Suprapubic skin (tissue), 4 donors: ENCODE results near the gene TDRD10. TPM values are rescaled to one million over a fixed set of nuclear protein-coding genes. Genes with fewer than 3 reads are reported as not detected.

ENCODE experiments used
- DNase-seq, 2 donors: peaks; one replicate each; pipeline ENCODE4 v3.0.0-alpha.2; 2019; ENCODE audit warnings: low spot score in 2 of 2
- H3K27ac ChIP-seq: fragments of 200-600 bp; sonication (generic); one replicate; pipeline ENCODE4 v1.5.1; 2019
- H3K27me3 ChIP-seq: fragments of 200-600 bp; sonication (generic); one replicate; pipeline ENCODE4 v1.5.1; 2019
- H3K36me3 ChIP-seq: fragments of 200-600 bp; sonication (generic); one replicate; pipeline ENCODE4 v1.5.1; 2019
- H3K4me1 ChIP-seq: fragments of 200-600 bp; sonication (generic); one replicate; pipeline ENCODE4 v1.5.1; 2019
- H3K4me3 ChIP-seq: fragments of 200-600 bp; sonication (generic); one replicate; pipeline ENCODE4 v1.5.1; 2019; ENCODE audit warnings: mild to moderate bottlenecking
- H3K9me3 ChIP-seq: fragments of 200-600 bp; sonication (generic); one replicate; pipeline ENCODE4 v1.5.1; 2019
- EP300 ChIP-seq: sonication (generic); formaldehyde crosslinking; IDR thresholded peaks from one replicate; pipeline ENCODE4 v1.6.1; 2017; ENCODE audit warnings: antibody characterized with exemption
- POLR2A ChIP-seq, 2 donors: fragments of 450-650 bp; IDR thresholded peaks; one replicate each; pipeline ENCODE4 v1.6.1; 2017; ENCODE audit warnings: antibody characterized with exemption in 2 of 2, mild to moderate bottlenecking in 2 of 2, moderate library complexity in 2 of 2
- POLR2AphosphoS5 ChIP-seq, 3 donors: sonication (generic); formaldehyde crosslinking; IDR thresholded peaks; one replicate each; pipeline ENCODE4 v1.6.1; 2017; ENCODE audit warnings: antibody characterized with exemption in 3 of 3
- WGBS: methylation state at CpG from one replicate; pipeline ENCODE4 v1.1.5; 2018; 5-methylcytosine and 5-hydroxymethylcytosine counted together
- total RNA-seq, 4 donors: library from RNA; depleted of rRNA; stranded (reverse); fragments of >200 nt; gene quantifications; one replicate each; pipeline ENCODE4 v1.1.0, GENCODE V29; 2016
- TF ChIP-seq, protein P1 (sequence below), 2 donors: fragments of 200-600 bp in 1 of 2; fragments of 450-650 bp in 1 of 2; sonication (generic) in 1 of 2; IDR thresholded peaks; one replicate each; pipeline ENCODE4 v1.5.1; 2016 to 2019; ENCODE audit warnings: antibody characterized with exemption in 2 of 2, mild to moderate bottlenecking in 1 of 2, moderate library complexity in 1 of 2

TDRD10 gene
- total RNA-seq, 4 donors from 2014 or later: 0.72 to 2.6 (median 2.0) TPM

DNA sequence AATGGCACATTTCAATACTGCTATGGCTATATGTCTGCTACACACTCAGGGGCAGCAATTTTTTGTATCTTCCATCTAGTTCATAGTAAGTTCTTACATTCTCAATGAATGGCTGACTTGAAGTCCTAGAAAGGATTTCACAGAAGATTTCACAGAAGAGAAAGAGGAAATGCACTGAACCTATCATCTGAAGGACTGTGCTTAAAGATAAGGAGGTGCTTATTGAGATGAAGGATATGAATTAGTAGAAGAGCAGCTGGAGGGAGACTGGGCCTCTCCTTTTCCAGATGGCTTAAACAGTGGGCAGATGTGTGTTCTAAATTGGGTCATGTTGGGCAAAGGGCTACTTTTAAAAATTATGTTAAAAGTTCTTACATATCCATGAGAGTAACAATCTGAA, 91.4 kb downstream of the TDRD10 start:
- peaks cover 100% of the 10 kb centered on the region for H3K36me3 ChIP-seq
- H3K9me3 ChIP-seq: no peaks in the 10 kb centered on the region
- DNase-seq: no peak
- no peaks in the 10 kb centered on the region for H3K4me1 ChIP-seq
- no peak overlapping the region for H3K27ac ChIP-seq
- no peaks in the 10 kb centered on the region for H3K27me3 ChIP-seq
- TF ChIP-seq POLR2A (IDR thresholded peaks at IDR 0.05) (no peak), EP300 (no peak), POLR2AphosphoS5 (IDR thresholded peaks at IDR 0.05) (no peak)
- TF ChIP-seq, protein P1, sequence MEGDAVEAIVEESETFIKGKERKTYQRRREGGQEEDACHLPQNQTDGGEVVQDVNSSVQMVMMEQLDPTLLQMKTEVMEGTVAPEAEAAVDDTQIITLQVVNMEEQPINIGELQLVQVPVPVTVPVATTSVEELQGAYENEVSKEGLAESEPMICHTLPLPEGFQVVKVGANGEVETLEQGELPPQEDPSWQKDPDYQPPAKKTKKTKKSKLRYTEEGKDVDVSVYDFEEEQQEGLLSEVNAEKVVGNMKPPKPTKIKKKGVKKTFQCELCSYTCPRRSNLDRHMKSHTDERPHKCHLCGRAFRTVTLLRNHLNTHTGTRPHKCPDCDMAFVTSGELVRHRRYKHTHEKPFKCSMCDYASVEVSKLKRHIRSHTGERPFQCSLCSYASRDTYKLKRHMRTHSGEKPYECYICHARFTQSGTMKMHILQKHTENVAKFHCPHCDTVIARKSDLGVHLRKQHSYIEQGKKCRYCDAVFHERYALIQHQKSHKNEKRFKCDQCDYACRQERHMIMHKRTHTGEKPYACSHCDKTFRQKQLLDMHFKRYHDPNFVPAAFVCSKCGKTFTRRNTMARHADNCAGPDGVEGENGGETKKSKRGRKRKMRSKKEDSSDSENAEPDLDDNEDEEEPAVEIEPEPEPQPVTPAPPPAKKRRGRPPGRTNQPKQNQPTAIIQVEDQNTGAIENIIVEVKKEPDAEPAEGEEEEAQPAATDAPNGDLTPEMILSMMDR (IDR thresholded peaks at IDR 0.05): no peak
- no peak overlapping the region for H3K4me3 ChIP-seq

DNA sequence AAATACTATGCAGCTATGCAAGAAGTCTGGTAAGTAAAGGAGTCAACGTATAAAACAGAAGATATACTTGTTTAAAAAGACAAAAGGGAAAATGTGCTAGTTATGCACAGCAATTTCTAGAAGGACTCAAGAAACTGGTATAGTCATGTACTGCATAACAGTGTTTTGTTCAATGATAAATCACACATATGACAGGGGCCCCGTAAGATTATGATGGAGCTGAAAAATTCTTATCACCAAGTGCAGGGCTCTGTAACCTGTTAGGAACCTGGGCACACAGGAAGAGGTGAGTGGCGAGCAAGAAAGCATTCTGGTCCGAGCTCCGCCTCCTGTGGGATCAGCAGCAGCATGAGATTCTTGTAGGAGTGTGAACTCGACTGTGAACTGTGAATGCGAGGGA, 92.8 kb downstream of the TDRD10 start:
- Histone ChIP-seq H3K4me1 (peaks cover 9% of the 10 kb centered on the region), H3K4me3 (no peak overlapping the region), H3K36me3 (peaks cover 100% of the 10 kb centered on the region), H3K27me3 (no peaks in the 10 kb centered on the region), H3K9me3 (no peaks in the 10 kb centered on the region), H3K27ac (no peak overlapping the region)
- no peak for DNase-seq
- 85% methylated on average over 7 of the region's 7 CpGs for WGBS
- TF ChIP-seq EP300 (no peak), POLR2AphosphoS5 (IDR thresholded peaks at IDR 0.05) (no peak), POLR2A (IDR thresholded peaks at IDR 0.05) (no peak)
- TF ChIP-seq, protein P1 (IDR thresholded peaks at IDR 0.05): no peak

DNA sequence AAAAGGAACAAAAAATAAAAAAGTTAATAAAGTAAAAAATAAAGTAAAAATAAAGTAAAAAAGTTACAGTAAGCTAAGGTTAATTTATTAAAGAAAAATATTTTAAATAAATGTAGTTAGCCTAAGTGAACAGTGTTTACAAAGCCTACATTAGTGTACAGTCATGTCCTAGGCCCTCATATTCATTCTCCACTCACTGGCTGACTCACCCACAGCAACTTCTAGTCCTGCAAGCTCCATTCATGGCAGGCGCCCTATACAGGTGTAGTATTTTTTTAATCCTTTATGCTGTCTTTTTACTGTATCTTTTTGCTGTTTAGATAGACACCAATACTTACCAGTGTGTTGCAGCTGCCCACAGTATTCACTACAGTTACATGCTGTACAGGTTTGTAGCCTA, 93.6 kb downstream of the TDRD10 start:
- Histone ChIP-seq H3K27me3 (no peaks in the 10 kb centered on the region), H3K4me3 (no peak overlapping the region), H3K4me1 (peaks cover 10% of the 10 kb centered on the region), H3K27ac (no peak overlapping the region), H3K36me3 (peaks cover 99% of the 10 kb centered on the region), H3K9me3 (no peaks in the 10 kb centered on the region)
- 88% methylated on average over 1 of the region's 1 CpG for WGBS
- DNase-seq: no peak
- TF ChIP-seq, protein P1 (IDR thresholded peaks at IDR 0.05): no peak
- no peak for TF ChIP-seq POLR2A (IDR thresholded peaks at IDR 0.05)
- no peak for TF ChIP-seq EP300
- TF ChIP-seq POLR2AphosphoS5 (IDR thresholded peaks at IDR 0.05): no peak

Other genes starting within 250 kb of the TDRD10 start
- gene HAX1, start 229.6 kb upstream of the TDRD10 start, total RNA-seq: 10 to 100 TPM; 66.0 to 88.3 (median 78.4) TPM
- gene AQP10, start 181.1 kb upstream of the TDRD10 start, total RNA-seq: under 1 TPM in 1 of 4 donors, not detected in 3; 0.26 TPM
- 10 to 100 TPM; 14.4 to 34.4 (median 22.0) TPM for gene ATP8B2, start 176.7 kb upstream of the TDRD10 start, total RNA-seq
- 10 to 100 TPM; 16.1 to 22.9 (median 20.8) TPM for gene IL6R, start 96.9 kb upstream of the TDRD10 start, total RNA-seq
- gene SHE, start 193 bp downstream of the TDRD10 start, total RNA-seq: 1 to 10 TPM; 2.0 to 7.3 (median 4.8) TPM
- 10 to 100 TPM; 30.6 to 60.2 (median 32.0) TPM for gene UBE2Q1, start 56.4 kb downstream of the TDRD10 start, total RNA-seq
- under 1 TPM; 0.26 to 0.83 (median 0.33) TPM for gene CHRNB2, start 65.6 kb downstream of the TDRD10 start, total RNA-seq
- gene ADAR, start 106.0 kb downstream of the TDRD10 start, total RNA-seq: 100 to 1,000 TPM in 2 of 4 donors, 10 to 100 TPM in 2; 73.7 to 107 (median 93.2) TPM